Endodermal cell (in vitro differentiated cells): ENCODE data around the gene BUB1B. TPM values are rescaled to one million over a fixed set of nuclear protein-coding genes. Genes with fewer than 3 reads are reported as not detected.

Experiments
- DNase-seq: peaks from one replicate; pipeline ENCODE4 v3.0.0-alpha.2; 2017
- H3K27ac ChIP-seq: 2 replicates; pipeline ENCODE4 v1.5.1; 2013; ENCODE audit warnings: mild to moderate bottlenecking, low read depth, low read length, moderate library complexity
- H3K27me3 ChIP-seq: 2 replicates; pipeline ENCODE4 v1.6.1; 2013; ENCODE audit warnings: mild to moderate bottlenecking, low read length, moderate library complexity; ENCODE audit not compliant: insufficient read depth, control insufficient read depth, poor library complexity, severe bottlenecking
- H3K36me3 ChIP-seq: 2 replicates; pipeline ENCODE4 v1.7.0; 2013; ENCODE audit warnings: mild to moderate bottlenecking, low read length, moderate library complexity; ENCODE audit not compliant: control insufficient read depth, insufficient read depth
- H3K4me1 ChIP-seq: one replicate; pipeline ENCODE4 v1.7.0; 2013; ENCODE audit warnings: low read length; ENCODE audit not compliant: control insufficient read depth, insufficient read depth
- H3K4me3 ChIP-seq: 2 replicates; pipeline ENCODE4 v1.5.1; 2013; ENCODE audit warnings: mild to moderate bottlenecking, low read length, moderate library complexity
- H3K9ac ChIP-seq: 2 replicates; pipeline ENCODE4 v1.6.1; 2013; ENCODE audit warnings: mild to moderate bottlenecking, low read length, moderate library complexity; ENCODE audit not compliant: poor library complexity, severe bottlenecking; ENCODE audit errors: extremely low read depth
- H3K9me3 ChIP-seq: 2 replicates; pipeline ENCODE4 v1.6.1; 2013; ENCODE audit warnings: mild to moderate bottlenecking, low read length, moderate library complexity; ENCODE audit not compliant: control insufficient read depth
- H3K27ac Mint-ChIP-seq: 2 replicates; pipeline ENCODE4 v1.8.0; 2020; ENCODE audit warnings: mixed read lengths
- H3K27me3 Mint-ChIP-seq: 2 replicates; pipeline ENCODE4 v1.8.0; 2021; ENCODE audit warnings: mild to moderate bottlenecking, mixed read lengths; ENCODE audit not compliant: insufficient read depth
- H3K36me3 Mint-ChIP-seq: 2 replicates; pipeline ENCODE4 v1.8.0; 2020; ENCODE audit warnings: low read depth, mixed read lengths
- H3K4me1 Mint-ChIP-seq: 2 replicates; pipeline ENCODE4 v1.8.0; 2020; ENCODE audit warnings: mixed read lengths
- H3K4me3 Mint-ChIP-seq: 2 replicates; pipeline ENCODE4 v1.8.0; 2020; ENCODE audit warnings: mild to moderate bottlenecking, moderate library complexity, mixed read lengths
- H3K9me3 Mint-ChIP-seq: 2 replicates; pipeline ENCODE4 v1.8.0; 2020; ENCODE audit warnings: mild to moderate bottlenecking, mixed read lengths
- WGBS, 2 experiments: methylation state at CpG; one replicate each; pipeline versions ENCODE4 v1.1.5 to v1.1.7; 2013; ENCODE audit warnings: missing lambda C conversion rate in 2 of 2, mixed read lengths in 1 of 2; ENCODE audit not compliant: insufficient coverage in 1 of 2, insufficient read length in 1 of 2; 5-methylcytosine and 5-hydroxymethylcytosine counted together
- total RNA-seq, 2 donors: library from RNA; stranded (reverse); fragmentation: NEBNext Ultra II Directional in 1 of 2; extraction: Animal tissue kit (Norgen Biotek cat#: 25700) in 1 of 2; gene quantifications; 2 replicates in 1 of 2; 3 replicates in 1 of 2; pipeline ENCODE4 v1.2.1, GENCODE V29; 2021
- TF ChIP-seq, protein P1 (sequence below): fragments of 200-600 bp; sonication (generic); conservative IDR thresholded peaks from 2 replicates; pipeline ENCODE4 v1.5.0; 2021; ENCODE audit warnings: antibody characterized with exemption, mild to moderate bottlenecking

The BUB1B gene
- total RNA-seq, 2 donors from 2014 or later = 58.6 to 108 TPM

- no peak overlapping the region for H3K4me3 Mint-ChIP-seq
Observed at GRCh38 chr15:40229316-40229715, 68.4 kb downstream of the BUB1B start.

GRCh38 chr15:40229956-40230355 lies 69.1 kb downstream of the BUB1B start:
- no peak overlapping the region for H3K27ac ChIP-seq
- H3K27me3 ChIP-seq = no peaks in the 10 kb centered on the region
- H3K9ac ChIP-seq = no peak overlapping the region
- peaks cover 42% of the 10 kb centered on the region for H3K36me3 ChIP-seq
- no peak for DNase-seq
- peaks cover under 1% of the 10 kb centered on the region for H3K4me1 ChIP-seq
- H3K27me3 Mint-ChIP-seq = no peaks in the 10 kb centered on the region
- H3K9me3 Mint-ChIP-seq = no peaks in the 10 kb centered on the region
- WGBS, 2 experiments = 80% methylated on average over 1 of the region's 1 CpG; no CpG with 5 or more reads in 1 of the 2 experiments
- no peaks in the 10 kb centered on the region for H3K9me3 ChIP-seq
- peak overlapping the region; percentile 44 for H3K27ac Mint-ChIP-seq
- no peak overlapping the region for H3K4me3 ChIP-seq
- no peak overlapping the region for H3K4me3 Mint-ChIP-seq
- TF ChIP-seq, protein P1, sequence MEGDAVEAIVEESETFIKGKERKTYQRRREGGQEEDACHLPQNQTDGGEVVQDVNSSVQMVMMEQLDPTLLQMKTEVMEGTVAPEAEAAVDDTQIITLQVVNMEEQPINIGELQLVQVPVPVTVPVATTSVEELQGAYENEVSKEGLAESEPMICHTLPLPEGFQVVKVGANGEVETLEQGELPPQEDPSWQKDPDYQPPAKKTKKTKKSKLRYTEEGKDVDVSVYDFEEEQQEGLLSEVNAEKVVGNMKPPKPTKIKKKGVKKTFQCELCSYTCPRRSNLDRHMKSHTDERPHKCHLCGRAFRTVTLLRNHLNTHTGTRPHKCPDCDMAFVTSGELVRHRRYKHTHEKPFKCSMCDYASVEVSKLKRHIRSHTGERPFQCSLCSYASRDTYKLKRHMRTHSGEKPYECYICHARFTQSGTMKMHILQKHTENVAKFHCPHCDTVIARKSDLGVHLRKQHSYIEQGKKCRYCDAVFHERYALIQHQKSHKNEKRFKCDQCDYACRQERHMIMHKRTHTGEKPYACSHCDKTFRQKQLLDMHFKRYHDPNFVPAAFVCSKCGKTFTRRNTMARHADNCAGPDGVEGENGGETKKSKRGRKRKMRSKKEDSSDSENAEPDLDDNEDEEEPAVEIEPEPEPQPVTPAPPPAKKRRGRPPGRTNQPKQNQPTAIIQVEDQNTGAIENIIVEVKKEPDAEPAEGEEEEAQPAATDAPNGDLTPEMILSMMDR = no peak
- H3K36me3 Mint-ChIP-seq = peaks cover 16% of the 10 kb centered on the region
- H3K4me1 Mint-ChIP-seq = peaks cover 5% of the 10 kb centered on the region

More at GRCh38 chr15:40229316-40229715, 68.4 kb downstream of the BUB1B start:
- TF ChIP-seq, protein P1 = no peak
- Mint-ChIP-seq H3K27ac (no peak overlapping the region), H3K36me3 (peaks cover 23% of the 10 kb centered on the region), H3K9me3 (no peaks in the 10 kb centered on the region), H3K4me1 (no peaks in the 10 kb centered on the region), H3K27me3 (no peaks in the 10 kb centered on the region)
- Histone ChIP-seq H3K27me3 (no peaks in the 10 kb centered on the region), H3K4me3 (no peak overlapping the region), H3K9ac (no peak overlapping the region), H3K4me1 (no peaks in the 10 kb centered on the region), H3K36me3 (peaks cover 49% of the 10 kb centered on the region), H3K9me3 (no peaks in the 10 kb centered on the region), H3K27ac (no peak overlapping the region)
- 89 to 94% methylated on average over 5 of the region's 5 CpGs for WGBS, 2 experiments
- DNase-seq = no peak

DNA sequence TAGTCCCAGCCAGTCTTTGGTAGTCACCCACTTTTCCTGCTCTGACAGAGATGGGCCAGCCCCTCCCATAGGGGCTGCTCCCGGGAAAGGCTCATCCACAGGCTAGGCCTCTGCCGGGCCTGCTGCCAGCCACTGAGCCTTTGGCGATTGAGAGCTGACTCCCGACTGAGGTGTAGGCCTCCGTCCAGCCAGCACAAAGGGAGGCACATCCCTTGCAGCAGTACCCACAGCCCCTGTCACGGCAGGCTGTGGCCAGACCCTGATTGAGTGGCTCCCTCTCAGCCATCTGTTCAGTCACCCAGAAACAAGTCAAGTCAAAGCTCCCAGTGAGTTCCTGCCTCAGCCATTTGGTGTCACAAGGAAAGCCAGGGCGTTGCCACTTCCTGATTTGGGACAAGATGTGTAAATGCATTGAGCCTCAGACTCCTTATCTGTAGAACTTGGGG lies 71.8 kb downstream of the BUB1B start:
- Mint-ChIP-seq H3K4me3 (no peak overlapping the region), H3K27me3 (peaks cover 7% of the 10 kb centered on the region), H3K27ac (no peak overlapping the region), H3K36me3 (peaks cover 15% of the 10 kb centered on the region), H3K4me1 (peaks cover 9% of the 10 kb centered on the region), H3K9me3 (no peaks in the 10 kb centered on the region)
- H3K27me3 ChIP-seq = no peaks in the 10 kb centered on the region
- no peak overlapping the region for H3K4me3 ChIP-seq
- TF ChIP-seq, protein P1 = no peak
- peak; percentile 46 for DNase-seq
- H3K4me1 ChIP-seq = peaks cover 3% of the 10 kb centered on the region
- H3K27ac ChIP-seq = peak overlapping the region; percentile 13
- no peaks in the 10 kb centered on the region for H3K9me3 ChIP-seq
- peaks cover 33% of the 10 kb centered on the region for H3K36me3 ChIP-seq
- H3K9ac ChIP-seq = no peak overlapping the region
- 93 to 94% methylated on average over 6 to 7 of the region's 7 CpGs for WGBS, 2 experiments
